Glomerular endothelial cell (primary cell): Measurements from ENCODE around the gene GALR2. TPM values are rescaled to one million over a fixed set of nuclear protein-coding genes. Genes with fewer than 3 reads are reported as not detected.

ENCODE experiments used
- DNase-seq: peaks from one replicate; pipeline ENCODE4 v3.0.0-alpha.2; 2011; ENCODE audit warnings: low read depth, low spot score; ENCODE audit errors: extremely low read depth
- total RNA-seq: library from RNA; depleted of rRNA; stranded (reverse); fragments of >200 nt; gene quantifications from 2 replicates; pipeline ENCODE4 v1.2.3, GENCODE V29; 2015

Gene GALR2
- total RNA-seq, 1 donor from 2014 or later, result not detected

DNA sequence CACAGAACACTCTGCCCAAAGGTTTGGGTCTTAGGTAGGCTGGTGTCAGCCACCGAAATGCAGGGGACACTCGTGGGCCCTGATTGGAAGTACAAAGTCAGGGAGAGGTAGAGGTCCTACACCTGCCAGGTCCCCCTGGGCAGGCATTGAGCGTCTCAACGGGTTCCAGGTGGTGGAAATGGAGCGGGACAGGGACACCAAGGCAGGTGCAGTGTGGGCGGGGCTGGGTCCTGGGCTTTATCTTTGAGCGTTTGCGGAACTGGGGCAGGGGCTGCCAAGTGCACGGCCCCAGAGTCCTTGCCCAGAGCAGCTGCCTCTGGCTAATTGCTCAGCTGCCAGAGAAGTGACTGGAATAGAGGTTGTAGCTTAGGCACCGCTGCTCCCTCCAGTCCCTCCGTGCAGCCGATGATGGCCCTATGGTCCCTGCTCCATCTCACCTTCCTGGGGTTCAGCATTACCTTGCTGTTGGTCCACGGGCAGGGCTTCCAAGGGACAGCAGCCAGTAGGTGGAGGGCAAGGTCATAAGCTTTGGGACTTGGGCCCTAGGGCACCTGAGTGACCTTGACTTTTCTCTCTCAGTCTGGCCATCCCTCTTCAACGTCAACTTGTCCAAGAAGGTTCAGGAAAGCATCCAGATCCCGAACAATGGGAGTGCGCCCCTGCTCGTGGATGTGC is 4.4 kb downstream of the GALR2 start, which contains the start of gene ZACN:
TSS of gene ZACN (plus strand) at position 323 of the 675 bp plus-strand sequence. CDS start at position 406, 83 bp downstream.
- DNase-seq, result no peak

DNA sequence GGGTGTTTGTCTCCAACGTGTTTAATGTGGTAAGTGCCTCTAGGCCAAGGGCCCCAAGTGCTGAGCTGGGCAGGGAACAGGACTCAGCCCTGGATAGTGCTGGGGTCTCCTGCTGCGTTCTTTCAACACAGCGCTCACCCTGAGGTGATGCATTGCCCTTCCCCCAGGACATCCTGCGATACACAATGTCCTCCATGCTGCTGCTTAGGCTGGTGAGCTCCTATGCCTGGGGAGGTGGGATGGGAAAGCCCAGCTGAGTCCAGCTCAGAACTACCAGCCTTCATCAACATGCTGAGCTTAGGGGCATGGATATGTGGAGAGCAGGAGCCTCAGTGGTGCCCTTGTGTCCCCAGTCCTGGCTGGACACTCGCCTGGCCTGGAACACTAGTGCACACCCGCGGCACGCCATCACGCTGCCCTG is 5.0 kb downstream of the GALR2 start:
- DNase-seq, result no peak

DNA sequence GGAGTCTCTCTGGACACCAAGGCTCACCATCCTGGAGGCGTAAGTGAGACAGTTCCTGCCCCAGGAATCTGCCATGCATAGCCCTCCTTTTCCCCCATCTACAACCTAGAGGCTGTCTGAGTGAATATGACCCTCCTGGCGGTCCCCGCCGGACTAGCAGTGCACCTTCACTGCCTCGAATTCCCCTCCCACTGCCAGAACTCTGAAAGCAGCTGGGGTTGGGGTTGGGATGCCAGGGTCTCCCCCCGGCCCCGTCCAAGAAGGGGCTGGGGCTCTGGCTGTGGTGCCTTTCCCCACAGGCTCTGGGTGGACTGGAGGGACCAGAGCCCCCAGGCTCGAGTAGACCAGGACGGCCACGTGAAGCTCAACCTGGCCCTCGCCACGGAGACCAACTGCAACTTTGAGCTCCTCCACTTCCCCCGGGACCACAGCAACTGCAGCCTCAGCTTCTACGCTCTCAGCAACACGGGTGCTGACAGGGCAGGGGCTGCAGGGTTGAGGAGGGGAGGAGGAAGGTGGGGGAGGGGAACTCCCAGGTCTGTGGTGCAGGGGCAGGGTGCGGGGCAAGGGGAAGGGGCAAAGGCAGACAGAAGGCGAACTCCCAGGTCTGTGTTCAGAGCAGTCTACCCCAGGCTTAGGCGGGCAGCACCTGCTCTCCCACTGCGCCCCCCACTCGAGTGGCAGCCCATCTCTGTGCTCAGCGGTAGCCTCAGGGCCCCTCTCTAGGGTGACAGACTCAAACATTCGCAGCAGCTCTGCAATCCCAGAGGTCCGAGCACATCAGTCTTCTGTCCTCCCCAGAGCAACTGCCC is 5.6 kb downstream of the GALR2 start:
- DNase-seq, result no peak

DNA sequence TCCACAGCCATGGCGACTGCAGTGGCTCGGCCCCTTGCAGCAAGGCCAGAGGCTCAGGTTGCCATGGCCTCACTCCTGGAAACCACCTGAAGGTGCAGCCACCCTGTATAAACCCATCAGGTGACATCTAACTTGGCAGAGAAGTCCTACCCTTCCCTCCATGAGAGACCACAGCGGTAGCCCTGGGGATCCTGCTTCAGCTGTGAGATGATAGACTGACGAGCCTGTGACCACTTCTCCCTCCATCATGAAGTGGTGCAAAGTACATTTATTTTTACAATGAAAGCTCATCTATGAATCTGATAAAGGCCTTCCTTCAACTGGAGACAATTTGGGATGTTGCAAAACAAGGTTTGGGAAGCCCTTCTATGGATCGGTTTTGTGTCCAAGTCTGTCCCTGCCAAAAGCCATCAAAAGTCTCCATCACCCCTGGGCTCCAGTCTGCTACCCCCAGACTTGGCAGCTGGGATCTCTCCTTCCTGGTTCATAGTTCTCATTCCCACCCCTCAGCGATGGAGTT is 6.2 kb downstream of the GALR2 start:
- DNase-seq, result no peak

DNA sequence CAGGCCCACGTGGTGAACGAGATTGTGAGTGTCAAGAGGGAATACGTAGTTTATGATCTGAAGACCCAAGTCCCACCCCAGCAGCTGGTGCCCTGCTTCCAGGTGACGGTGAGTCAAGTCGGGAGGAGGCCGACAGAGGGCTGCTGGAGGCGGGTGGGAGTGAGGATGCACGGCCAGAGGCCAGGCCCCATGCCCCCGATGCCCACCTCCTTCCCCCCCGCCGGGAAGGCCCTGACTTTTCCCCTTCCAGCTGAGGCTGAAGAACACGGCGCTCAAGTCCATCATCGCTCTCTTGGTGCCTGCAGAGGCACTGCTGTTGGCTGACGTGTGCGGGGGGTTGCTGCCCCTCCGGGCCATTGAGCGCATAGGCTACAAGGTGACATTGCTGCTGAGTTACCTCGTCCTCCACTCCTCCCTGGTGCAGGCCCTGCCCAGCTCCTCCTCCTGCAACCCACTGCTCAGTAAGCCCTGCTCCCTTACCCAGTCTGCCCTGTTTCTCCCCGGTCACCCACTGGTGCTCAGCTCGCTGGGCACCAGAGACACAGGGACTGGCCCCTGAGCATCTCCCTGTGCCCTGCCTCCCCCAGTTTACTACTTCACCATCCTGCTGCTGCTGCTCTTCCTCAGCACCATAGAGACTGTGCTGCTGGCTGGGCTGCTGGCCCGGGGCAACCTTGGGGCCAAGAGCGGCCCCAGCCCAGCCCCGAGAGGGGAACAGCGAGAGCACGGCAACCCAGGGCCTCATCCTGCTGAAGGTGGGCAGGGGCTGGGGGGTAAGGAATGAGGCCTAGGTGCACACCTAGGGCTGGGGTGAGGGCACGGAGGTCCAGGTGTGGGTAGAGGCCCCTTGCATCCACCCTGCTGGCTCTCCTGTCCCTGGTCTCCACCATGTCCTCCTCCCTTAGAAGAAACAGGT is 7.0 kb downstream of the GALR2 start:
- DNase-seq, result no peak

DNA sequence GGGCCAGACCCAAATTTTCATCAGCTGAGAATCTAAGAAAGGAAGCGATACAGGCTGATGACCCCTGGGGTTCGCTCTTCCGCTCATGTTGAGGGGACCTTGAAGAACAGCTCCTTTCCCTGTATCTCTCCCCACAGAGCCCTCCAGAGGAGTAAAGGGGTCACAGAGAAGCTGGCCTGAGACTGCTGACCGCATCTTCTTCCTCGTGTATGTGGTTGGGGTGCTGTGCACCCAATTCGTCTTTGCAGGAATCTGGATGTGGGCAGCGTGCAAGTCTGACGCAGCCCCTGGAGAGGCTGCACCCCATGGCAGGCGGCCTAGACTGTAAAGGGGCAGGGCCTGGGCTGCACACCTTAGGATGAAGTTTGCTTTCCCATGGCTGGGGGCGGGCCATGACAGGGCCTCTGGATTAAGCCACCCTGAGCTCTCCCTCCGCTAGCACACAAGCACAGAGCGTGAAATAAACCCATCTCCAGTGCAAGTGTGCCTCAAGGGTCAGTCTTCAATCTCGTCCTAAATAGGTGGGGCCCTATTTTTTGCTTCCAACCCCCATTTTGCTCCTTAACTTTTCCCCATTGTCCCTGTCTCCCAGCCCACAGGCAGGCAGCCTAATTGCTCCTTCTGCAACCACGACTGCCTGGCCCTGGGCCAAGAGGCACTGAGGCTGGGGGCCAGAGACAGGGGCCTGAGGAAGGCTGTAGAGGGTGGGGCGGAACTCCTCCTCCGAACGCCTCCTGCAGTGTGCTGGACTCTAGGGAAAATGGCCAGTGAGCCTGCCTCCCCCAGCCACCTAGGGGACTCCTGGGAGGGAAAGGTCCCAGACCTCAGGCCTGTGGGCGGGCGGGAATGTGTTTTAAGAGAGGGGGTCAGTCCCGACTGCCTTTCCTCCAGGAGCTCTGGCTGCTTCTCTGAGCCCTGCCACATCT is 8.0 kb downstream of the GALR2 start:
- DNase-seq, result no peak

DNA sequence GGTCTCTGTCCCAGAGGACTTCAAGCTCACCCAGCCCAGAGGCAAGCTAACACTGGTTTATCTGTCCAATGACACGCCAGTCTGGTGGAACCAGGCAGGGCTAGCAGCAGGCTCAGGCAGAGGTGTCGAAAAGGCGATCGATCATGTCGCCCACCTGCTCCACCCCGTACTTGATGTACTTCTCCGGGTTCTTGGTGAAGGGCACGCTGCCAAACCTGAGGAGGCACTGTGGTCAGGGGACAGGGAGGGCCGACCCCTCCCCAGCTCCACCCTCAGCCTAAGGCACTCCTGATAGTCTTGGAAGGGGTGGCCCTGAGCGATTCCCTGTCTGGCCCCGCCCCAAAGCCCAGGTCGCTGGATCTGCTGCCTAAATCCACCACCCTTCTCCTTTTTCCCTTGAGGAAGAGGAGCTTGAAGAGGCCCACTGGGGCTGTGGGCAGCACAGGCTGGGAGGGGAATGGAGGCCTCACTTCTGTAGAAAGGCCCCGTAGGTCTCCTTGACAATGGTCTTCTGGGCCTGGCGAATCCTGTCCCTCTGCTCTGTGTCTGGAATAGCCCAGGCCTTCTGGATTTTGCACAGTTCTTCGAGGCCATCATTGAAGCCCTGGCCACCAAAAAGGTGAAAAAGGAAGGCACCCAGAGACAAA is 9.1 kb downstream of the GALR2 start:
- no peak for DNase-seq

DNA sequence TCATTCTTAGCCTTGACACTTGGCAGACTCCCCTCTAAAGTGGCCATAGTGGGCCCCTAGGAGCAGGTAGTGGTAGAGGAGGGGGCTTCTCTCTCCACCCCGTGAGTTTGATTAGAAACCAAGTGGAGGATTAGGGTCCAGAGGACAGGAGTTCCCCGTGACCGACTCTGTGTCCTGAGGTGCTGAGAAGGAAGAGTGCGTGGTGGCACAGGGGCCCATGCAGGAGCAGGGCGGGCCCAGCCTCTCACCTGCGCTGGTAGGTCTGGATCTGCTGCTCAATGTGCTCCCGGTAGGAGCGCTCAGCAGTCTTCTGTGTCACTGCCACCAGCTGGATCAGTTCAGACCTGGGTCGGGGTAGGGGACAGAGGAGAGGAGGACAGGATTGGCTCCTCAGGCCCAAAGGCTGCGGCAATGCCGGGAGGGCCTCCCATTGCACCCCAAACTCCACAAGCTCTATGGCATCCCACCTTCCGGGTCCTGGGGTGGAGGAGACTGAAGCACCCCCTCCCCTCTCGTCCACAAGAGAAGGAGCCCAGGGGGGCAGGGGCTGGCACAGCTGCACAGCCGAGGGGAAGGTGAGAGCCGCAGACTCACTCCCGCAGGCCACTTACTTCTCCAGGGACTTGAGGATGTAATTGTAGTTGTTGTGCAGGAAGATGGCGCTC is 10.6 kb downstream of the GALR2 start:
- DNase-seq, result no peak

DNA sequence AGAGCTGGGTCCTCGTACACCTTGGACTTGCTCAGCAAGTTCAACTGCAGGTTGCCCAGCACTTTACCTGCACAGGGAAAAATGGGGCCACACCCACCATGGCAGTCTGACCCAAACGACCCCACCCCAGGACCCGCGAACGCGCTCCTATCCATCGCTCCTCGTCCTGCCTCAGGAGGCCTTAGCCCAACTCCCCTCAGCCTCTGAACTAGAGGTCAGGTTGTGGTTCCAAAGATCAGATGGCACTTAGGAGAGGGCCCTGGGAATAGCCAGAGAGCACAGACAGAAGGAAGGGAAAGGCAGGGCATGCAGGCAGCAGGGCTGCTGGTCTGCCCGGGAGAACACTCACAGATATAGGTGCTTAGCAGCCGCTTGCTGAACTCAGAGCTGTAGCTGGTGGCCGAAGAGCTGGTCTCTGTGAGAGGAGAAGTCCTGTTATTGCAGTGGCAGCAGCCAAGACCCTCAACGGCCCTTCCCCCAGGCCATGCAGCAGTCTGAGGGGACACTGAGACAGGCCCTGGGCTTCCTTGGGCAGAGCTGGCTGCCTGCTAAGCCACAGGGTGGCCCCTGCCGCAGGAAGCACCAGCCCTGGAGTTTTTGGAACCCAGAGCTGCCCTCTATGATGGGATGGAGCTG is 11.3 kb downstream of the GALR2 start:
- DNase-seq, result no peak

DNA sequence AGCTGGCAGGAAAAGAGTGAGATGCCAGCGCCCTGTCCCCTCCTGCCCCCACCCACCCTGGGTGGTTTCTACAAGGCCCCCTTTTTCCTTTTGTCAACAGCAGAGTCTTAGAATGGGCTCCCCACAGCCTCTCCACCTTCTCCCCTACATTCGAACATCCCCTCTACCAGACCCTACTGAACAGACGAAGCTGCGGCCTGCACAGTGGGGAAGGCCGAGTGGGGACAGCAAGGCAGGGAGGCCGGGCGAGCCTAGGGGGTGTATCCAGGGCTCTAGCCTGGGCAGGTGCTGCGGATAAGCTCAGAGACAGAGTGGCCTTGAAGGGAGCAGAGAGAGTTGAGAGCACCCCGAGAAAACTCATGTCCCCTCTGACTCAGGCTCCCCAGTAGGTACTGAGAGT is 11.8 kb downstream of the GALR2 start:
- DNase-seq, result no peak

DNA sequence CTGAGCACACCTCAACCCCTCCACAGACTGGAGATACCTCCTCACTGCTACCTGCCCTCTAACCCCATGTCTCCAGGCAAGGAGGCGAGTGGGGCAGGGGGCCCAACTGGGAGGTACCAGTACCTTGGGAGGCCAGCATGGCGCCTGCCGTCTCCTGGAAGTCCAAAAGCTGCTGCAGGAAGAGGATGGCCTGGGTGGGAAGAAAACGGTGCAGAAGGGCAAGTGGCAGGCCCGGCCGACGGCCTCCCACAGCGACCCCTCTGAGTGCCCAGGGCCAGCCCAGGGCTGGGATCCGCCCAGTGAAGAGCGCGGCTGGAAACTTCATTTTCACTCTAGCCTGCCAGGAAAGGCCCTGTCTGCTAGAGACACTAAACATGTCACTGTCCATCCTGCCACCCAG is 12.9 kb downstream of the GALR2 start:
- no peak for DNase-seq

DNA sequence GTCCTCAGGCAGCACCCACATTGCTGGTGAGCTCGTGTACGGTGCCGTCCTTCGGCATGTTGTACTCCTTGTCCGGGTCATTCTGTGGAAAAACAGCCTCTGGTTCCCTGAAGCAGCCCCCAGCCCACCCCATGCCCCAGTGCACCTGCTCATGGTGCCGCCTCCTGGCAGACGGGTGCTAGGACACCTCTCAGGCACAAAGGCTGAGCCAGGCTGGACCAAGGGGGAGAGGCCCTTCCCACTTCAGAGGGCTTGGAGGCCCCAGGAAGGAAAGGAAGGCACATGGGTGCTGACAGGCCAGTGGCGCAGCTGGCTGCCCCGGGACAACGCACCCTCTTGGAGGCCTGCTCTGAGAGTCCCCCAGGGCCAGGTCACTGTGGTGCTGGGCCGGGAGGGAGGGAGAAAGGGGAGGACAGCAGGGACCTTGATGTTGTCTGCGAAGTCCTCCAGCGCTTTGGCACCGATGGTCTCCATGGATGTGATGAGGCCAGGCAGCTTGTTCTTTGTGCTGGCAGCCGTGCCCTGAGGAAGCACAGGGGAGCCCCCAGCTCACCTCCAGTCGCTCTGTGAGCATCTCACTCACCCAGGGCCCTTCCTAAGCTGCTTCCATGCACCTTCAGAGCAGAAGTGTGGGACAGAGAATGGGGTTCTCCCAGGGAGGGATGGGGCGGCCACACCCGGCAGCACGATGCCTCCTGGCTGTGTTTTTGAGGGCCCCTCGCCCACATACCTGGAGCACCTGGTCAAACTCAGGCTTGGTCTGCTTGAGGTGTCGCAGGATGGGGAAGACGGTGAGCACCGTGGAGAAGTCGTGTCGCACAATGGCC is 13.7 kb downstream of the GALR2 start:
- no peak for DNase-seq

DNA sequence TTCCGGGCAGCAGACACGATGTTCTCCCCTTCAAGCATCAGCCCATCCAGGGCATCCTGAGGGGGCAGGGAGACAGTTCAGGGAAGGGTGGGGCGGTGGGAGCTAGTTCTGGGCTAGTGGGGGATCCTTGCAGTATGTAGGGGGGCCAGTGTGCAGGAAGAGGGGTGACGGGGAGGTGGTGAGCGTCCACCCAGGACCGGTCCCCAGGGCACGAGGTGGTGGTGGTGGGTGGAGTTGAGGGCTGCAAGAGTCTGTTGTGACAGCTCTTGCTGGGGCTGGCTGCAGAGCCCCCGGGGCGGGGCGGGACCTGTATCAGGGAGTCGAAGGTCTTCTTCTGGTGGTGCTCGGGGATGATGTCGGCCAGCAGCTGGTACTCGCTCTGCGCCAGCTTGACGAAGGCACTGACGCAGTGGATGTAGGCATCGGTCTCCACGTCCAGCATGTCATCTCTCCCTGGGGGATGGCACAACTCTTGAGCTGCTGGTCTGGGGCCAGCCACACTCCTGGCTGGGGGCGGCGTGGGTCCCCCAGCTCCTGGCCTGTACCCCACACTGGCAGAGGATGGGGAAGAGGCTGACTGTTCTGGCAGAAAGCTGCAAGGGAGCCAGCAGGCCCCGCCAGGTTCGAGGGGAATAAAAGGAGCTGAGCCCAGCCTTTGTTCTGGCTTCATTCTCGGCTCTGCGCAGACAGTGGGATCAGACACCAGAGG is 14.4 kb downstream of the GALR2 start:
- DNase-seq, result no peak

DNA sequence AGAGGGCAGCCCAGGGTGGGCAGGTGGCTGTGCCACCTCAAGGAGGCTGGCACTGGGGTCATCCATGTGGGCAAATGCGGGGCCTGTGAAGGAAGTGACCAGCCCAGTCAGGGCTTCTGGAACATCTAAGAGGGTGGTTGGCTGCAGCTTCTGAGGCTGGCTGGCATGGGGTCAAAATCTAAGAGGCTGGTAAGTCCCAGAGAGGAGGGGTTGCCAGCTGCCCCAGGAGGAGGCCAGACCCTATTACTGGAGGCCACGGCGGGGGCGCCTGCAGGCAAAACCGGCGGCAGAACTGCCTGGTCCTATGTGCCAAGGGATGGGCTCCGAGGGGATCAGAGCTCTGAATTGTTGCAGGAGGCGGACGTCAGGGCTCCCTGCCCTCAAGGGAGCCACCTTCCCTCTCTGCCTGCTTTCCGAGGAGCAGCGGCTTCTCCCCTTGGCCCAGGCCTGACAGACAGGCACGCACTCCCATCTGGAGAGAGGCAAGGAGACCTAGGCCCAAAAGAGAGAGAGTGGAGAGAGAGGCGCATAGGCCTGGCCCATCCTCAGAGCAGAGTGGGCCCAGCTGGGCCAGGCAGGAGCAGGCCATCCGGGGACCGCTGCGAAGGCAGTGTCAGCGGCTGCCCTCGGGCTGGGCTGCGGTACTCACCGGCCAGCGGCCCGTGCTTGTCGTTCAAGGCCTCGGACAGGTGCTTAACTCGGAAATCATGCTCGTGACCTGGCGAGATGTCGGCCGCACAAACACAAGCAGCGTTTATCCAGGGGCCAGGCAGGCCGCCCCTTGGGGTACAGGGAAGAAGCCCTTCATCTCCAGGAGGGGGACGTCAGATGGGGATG is 15.3 kb downstream of the GALR2 start:
- no peak for DNase-seq

DNA sequence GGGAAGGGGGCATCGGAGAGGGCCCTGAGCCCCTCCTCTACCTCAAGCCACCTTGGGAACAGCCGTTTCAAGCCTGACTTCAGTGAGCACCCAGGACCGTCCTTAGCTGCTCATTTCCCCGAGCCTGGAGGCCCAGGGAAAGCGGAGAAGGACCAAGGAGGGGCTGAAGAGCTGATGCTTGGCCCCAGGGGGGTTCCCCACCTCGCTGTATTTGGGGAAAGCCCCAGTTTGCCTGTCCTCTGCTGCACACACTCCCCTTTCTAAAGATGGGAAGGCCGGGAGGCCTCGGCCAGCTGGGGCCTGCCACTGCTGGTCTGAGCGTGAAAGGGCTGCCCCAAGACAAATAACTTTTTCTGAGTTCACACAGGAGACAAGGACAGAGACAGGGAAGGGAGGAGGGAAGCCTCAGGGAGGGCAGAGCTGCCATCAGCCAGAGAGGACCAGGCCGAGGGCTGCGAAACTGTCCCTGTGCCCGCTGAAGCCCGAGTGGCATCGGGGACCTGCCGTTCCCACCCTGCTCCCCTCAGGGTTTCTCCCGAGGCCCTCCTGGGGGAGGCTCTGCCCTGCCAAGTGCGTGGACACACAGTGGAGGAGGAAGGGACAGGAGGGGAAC is 16.0 kb downstream of the GALR2 start:
- no peak for DNase-seq
